Gastroesophageal sphincter (tissue), 3 donors: ENCODE measurements around the gene PCMTD2.

Experiments used
- CTCF ChIP-seq, 4 experiments: fragments of 200-600 bp in 2 of 4; fragments of 450-650 bp in 2 of 4; sonication (generic) in 1 of 4; IDR thresholded peaks; one replicate each; pipeline ENCODE4 v1.5.1; 2017 to 2019; ENCODE audit warnings: antibody characterized with exemption in 4 of 4, mild to moderate bottlenecking in 2 of 4, moderate library complexity in 2 of 4
- EP300 ChIP-seq: sonication (generic); formaldehyde crosslinking; IDR thresholded peaks from one replicate; pipeline ENCODE4 v1.6.1; 2017; ENCODE audit warnings: antibody characterized with exemption, mild to moderate bottlenecking
- POLR2A ChIP-seq, 2 donors: fragments of 450-650 bp; IDR thresholded peaks; one replicate each; pipeline ENCODE4 v1.6.1; 2017; ENCODE audit warnings: antibody characterized with exemption in 2 of 2, mild to moderate bottlenecking in 2 of 2, moderate library complexity in 1 of 2
- POLR2AphosphoS5 ChIP-seq: sonication (generic); formaldehyde crosslinking; IDR thresholded peaks from one replicate; pipeline ENCODE4 v1.6.1; 2017; ENCODE audit warnings: antibody characterized with exemption

- TF ChIP-seq CTCF (IDR thresholded peaks at IDR 0.05), result no peak
- TF ChIP-seq POLR2A (IDR thresholded peaks at IDR 0.05), result no peak
- no peak for TF ChIP-seq EP300
- TF ChIP-seq POLR2AphosphoS5, result no peak
Observed at GRCh38 chr20:64238851-64239387, 16.6 kb upstream of the PCMTD2 start.
